ENCODE measurements around the gene CBLN3.

Gene CBLN3

GRCh38 chr14:24406416-24406815 is 23.1 kb downstream of the CBLN3 start:
- in situ Hi-C loops (cut with MboI; ENCODE audit: low sequenced_read_pairs, unreplicated experiment) = no loop called here
- DNase-seq (ENCODE audit: low spot score) = no peak
- no peak for TF ChIP-seq CTCF (IDR thresholded peaks at IDR 0.05; ENCODE audit: borderline replicate concordance, control extremely low read depth, extremely low read depth, insufficient read depth, missing control alignments)

GRCh38 chr14:24404814-24405213 is 24.7 kb downstream of the CBLN3 start:
- no peak for DNase-seq (ENCODE audit: low spot score)
- in situ Hi-C loops (cut with MboI; ENCODE audit: low sequenced_read_pairs, unreplicated experiment) = no loop called here
- TF ChIP-seq CTCF (IDR thresholded peaks at IDR 0.05; ENCODE audit: borderline replicate concordance, control extremely low read depth, extremely low read depth, insufficient read depth, missing control alignments) = no peak

GRCh38 chr14:24403294-24403998 is 26.0 kb downstream of the CBLN3 start:
- TF ChIP-seq CTCF (IDR thresholded peaks at IDR 0.05; ENCODE audit: borderline replicate concordance, control extremely low read depth, extremely low read depth, insufficient read depth, missing control alignments) = no peak
- DNase-seq (ENCODE audit: low spot score) = no peak
- in situ Hi-C loops (cut with MboI; ENCODE audit: low sequenced_read_pairs, unreplicated experiment) = no loop called here

GRCh38 chr14:24401810-24402702 is 27.4 kb downstream of the CBLN3 start:
- no peak for TF ChIP-seq CTCF (IDR thresholded peaks at IDR 0.05; ENCODE audit: borderline replicate concordance, control extremely low read depth, extremely low read depth, insufficient read depth, missing control alignments)
- in situ Hi-C loops (cut with MboI; ENCODE audit: low sequenced_read_pairs, unreplicated experiment) = no loop called here
- DNase-seq (ENCODE audit: low spot score) = no peak

GRCh38 chr14:24399999-24400718 is 29.3 kb downstream of the CBLN3 start:
- in situ Hi-C loops (cut with MboI; ENCODE audit: low sequenced_read_pairs, unreplicated experiment) = no loop called here
- no peak for TF ChIP-seq CTCF (IDR thresholded peaks at IDR 0.05; ENCODE audit: borderline replicate concordance, control extremely low read depth, extremely low read depth, insufficient read depth, missing control alignments)
- no peak for DNase-seq (ENCODE audit: low spot score)

GRCh38 chr14:24399447-24399822 is 30.0 kb downstream of the CBLN3 start:
- in situ Hi-C loops (cut with MboI; ENCODE audit: low sequenced_read_pairs, unreplicated experiment) = no loop called here
- DNase-seq (ENCODE audit: low spot score) = no peak
- no peak for TF ChIP-seq CTCF (IDR thresholded peaks at IDR 0.05; ENCODE audit: borderline replicate concordance, control extremely low read depth, extremely low read depth, insufficient read depth, missing control alignments)

Measured in GM13976 (cell line).